HTERT RPE-1 (cell line): Measurements from ENCODE around the gene RNF223.
"Not testable (repeated sequence)": the region's sequence is repeated elsewhere in the genome, so short reads cannot be mapped to it uniquely, and the experiment has no call there.

ENCODE experiments used
- in situ Hi-C: fragments of 300-500 bp; cut with MboI; formaldehyde crosslinking; loops from 4 replicates; pipeline ENCODE4 v1.14.3; 2020; ENCODE audit warnings: low sequenced_read_pairs

RNF223 gene

GRCh38 chr1:1110561-1110971 lies 36.5 kb upstream of the RNF223 start:
- in situ Hi-C loops = no loop called here

- in situ Hi-C loops = no loop called here
Measured at GRCh38 chr1:1109743-1110142, 35.6 kb upstream of the RNF223 start.

- in situ Hi-C loops = no loop called here
Measured at GRCh38 chr1:1106510-1107221, 32.6 kb upstream of the RNF223 start.

DNA sequence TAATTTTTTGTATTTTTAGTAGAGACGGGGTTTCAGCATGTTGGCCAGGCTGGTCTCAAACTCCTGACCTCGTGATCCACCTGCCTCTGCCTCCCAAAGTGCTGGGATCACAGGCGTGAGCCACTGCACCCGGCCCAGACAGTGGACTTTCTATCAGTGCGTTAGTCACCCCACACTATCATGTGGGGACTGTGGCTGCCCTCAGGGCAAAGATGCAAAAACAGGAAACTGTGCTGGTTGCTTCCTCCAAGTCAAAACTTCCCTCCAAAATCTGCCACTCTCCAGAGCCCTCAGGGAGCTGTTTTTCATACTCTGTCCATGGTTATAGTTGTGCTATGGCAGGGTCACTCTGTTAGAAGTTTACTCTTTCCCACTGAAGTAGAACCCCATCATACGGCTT lies 30.0 kb upstream of the RNF223 start:
- in situ Hi-C loops = not testable (repeated sequence)

DNA sequence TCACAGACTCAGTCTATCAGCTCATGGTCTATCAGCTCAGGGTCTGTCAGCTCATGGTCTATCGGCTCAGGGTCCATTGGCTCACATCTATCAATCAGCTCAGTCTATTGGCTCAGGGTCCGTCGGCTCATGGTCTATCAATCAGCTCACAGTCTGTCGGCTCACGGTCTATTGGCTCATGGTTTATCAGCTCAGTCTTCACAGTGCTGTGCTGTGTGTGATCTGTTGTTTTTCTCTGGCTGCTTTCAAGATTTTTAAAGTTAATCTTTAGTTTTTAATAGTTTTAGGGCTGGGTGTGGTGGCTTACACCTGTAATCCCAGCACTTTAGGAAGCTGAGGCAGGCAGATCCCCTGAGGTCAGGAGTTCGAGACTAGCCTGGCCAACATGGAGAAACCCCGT lies 27.4 kb upstream of the RNF223 start:
- in situ Hi-C loops = no loop called here

GRCh38 chr1:1100296-1100695 lies 26.2 kb upstream of the RNF223 start:
- in situ Hi-C loops = no loop called here

DNA sequence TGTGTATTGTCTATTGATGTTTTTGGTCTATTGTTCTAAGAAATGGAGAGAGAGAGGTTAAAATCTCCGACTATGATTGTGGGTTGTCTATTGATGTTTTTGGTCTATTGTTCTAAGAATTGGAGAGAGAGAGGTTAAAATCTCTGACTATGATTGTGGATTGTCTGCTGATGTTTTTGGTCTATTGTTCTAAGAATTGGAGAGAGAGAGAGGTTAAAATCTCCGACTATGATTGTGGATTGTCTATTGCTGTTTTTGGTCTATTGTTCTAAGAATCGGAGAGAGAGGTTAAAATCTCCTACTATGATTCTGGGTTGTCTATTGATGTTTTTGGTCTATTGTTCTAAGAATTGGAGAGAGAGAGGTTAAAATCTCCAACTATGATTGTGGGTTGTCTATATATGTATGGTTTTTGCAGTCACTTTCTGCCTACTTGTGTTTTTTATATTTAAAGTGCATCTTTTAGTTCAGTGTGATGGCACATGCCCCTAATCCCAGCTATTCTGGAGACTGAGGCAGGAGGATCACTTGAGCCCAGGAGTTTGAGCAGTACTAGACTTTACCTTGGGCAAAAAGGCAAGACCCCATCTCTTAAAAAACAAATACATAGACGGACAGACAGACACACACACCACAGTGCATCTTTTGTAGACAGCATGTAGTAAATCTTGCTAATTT lies 25.5 kb upstream of the RNF223 start:
- in situ Hi-C loops = no loop called here

- in situ Hi-C loops = no loop called here
Measured at GRCh38 chr1:1098681-1099421, 24.7 kb upstream of the RNF223 start.

- in situ Hi-C loops = not testable (repeated sequence)
Measured at GRCh38 chr1:1096136-1096535, 22.0 kb upstream of the RNF223 start.

- in situ Hi-C loops = no loop called here
Measured at GRCh38 chr1:1094981-1095380, 20.9 kb upstream of the RNF223 start.

DNA sequence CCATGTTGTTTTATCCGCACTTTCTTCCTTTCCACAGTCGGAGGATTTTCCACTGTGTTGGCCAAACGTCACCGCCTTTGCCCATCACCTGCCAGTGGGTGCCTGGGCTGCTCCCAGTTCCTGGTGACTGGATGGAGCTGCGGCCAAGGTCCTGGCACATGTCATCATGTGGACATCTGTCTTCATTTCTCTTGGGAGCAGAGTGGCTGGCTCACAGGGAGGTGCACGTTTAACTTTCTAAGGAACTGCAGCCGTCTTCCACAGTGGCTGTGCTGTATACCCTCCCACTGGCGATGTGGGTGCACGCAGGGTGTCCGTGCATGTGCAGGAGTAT lies 19.5 kb upstream of the RNF223 start:
- in situ Hi-C loops = no loop called here

DNA sequence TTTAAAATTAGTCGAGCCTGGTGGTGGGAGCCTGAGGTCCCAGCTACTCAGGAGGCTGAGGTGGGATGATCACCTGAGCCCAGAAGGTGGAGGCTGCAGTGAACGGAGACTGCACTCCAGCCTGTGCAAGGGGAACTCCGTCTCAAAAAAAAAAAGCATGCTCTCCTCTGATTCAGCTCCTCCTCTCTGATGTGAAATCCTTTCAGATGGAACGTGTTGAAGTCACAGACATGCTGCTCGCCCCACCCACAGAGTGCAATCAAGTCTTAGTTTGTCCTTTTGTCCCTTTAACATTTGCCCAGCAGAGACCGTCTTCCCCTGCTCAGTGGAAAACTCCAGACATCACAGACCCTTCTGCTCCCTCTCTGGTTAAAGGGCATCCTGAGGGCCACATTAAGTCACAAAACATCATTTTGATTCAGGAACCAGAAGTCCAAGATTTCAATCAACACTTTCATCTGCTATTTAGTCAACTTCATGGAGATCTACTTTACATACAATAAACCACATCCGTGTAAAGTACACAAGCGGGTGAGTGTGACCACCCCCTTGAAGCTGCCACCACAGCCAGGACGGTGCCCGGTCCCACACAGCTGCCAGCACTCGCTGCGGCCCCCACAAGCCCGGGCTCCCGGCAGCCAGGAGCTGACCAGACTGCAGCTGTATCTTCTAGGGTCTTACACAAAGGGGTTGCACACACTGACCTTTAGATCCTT lies 18.9 kb upstream of the RNF223 start:
- in situ Hi-C loops = no loop called here

DNA sequence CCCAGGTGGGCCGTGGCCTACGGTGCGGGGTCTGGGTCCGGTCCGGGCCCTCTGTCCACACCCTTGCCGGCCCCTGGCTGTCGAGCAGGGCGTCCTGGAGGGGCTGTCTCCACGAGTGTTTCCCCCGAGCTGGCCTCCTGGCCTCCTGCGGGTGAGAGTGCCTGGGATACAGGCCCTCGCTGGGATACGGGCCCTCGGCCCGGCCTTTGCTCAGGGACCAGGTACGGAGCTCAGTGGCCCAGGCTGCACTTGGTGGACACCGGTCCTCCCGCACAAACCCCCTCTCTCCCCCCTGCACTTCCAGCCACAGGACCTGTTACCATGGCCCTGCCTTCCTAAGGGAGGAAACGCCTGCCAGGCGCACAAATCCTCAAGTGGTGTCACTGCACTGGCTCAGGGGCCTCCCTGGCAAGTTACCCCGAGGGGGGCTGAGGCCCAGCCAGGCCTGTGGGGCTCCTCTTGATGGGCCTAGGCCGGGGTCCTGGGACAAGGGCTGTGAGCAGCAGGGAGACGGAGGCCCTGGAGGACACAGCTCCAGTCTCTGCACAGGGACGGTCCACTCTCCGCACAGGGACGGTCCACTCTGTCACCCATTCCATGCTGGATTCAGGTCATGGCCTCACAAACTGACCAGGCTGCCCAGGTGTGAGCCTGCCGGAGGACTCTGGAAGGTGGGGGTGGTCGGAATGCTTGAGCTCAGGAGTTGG lies 18.2 kb upstream of the RNF223 start:
- in situ Hi-C loops = no loop called here

DNA sequence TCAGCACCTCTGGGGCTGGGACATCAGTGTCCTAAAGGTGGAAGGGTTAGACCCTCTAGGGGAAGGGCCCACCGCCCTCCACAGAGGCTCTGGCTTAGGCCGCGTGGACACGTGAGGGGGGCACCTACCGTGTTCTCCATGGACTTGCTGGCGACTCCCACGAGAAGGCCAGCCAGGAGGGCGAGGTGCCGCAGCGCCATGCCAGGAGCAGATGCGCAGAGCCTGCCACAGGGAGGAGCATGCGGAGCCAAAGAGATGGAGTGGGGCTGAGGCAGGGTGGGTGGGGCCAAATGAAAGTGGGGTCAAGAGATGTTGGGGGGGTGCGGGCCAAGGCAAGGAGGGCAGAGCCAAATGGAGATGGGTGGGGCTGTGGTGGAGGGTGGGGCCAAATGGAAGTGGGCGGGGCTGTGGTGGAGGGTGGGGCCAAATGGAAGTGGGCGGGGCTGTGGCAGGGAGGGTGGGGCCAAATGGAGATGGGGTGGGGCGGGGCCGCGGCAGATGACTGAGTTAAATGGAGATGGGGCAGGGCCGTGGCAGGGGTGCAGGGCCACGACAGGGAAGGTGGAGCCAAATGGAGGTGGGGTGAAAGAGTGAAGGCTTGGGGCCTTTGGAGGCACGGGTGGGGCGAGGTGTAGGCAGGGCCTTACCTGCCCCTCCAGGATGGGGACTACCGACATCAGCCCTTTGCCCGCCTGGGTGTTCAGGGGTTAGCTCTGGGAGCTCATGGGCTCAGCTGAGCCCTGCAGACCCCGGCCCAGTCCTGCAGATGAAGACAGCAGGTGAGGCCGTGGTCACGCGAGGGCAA lies 17.4 kb upstream of the RNF223 start:
- in situ Hi-C loops = no loop called here

DNA sequence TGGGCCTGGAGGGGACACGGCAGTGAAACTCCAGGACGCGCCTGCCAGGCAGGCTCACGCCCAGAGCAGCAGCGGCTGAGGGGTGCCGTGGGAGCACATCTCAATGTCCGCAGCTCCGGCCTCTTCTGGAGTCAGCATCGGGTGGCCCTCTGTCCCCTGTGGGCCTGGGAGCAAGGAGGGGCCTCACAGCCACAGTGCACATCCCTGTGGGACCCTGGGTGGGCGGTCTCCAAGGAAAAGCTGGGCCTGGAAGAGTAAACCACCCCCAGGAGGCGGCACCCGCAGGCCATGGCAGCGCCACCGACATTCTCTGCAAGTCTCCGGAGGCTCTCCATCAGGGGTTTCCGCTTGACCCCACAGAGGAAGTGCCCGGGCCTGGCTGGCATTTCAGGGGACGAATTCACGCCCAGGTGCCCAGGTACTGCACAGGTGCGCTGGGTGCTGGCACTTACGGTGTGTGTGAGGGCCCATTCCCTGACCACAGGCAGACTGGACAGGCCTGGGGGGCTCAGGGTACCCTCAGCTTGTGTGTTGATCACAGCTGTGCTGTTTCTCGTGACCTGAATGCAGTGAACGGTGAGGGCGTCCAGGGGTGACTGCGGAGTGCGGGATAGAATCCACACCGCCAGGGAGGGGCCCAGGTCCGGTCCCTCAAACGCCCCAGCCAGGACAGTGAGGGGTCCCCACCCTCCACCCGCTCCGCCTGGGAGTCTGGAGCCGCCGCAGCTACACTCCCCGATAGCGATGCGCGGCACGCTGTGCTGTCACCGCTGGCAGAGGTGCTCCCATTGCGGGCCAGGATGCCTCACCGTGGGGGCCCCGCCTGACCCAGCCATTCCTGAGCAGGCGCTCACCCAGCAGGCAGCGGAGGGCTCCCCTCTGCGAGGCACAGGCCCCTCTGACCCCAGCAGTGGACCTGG lies 16.6 kb upstream of the RNF223 start:
- in situ Hi-C loops = no loop called here

DNA sequence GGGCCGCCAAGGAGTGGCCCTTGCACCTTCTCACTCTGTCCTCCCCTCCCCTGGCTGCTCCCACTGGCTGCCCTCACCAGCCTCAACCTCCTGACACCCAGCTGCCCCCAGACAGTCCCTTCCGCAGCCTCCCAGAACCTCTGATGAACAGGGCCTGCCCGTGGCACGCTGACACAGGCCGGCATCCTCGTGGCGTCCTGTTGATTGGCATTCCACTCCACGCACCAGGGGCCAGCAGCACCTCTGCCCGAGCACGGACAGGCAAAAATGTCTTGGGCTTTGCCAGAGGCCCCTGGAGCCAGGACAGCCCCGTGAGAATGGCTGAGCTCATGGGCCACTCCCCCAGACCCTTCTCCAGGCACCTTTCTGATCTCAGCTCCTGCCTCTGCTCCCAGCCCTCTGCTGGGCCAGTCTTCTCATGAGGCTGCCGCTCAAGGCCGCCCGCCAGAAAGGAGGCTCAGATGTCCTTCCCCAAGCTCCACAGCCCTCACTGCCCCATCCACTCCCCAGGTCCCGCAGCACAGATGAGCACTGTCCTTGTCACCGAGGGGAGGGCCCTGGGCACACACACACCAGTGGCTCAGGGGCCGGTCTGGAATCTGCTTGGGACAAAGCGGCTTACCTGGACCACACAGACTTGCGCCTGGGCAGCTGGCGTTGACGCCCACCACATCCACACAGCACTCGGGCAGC lies 15.8 kb upstream of the RNF223 start:
- in situ Hi-C loops = no loop called here

- in situ Hi-C loops = no loop called here
Measured at GRCh38 chr1:1088801-1089680, 14.9 kb upstream of the RNF223 start.
